GM13977 (cell line): ENCODE results near the gene FMNL2.

Experiments used
- DNase-seq: peaks from one replicate; pipeline ENCODE4 v3.0.0; 2012; ENCODE audit warnings: low spot score
- in situ Hi-C: fragments of 300-500 bp; cut with MboI; formaldehyde crosslinking; loops from one replicate; pipeline ENCODE4 v1.12.0; 2022; ENCODE audit warnings: low sequenced_read_pairs, low pct_unique_long_range_greater_than_20kb, mixed read lengths, inconsistent platforms; ENCODE audit not compliant: unreplicated experiment
- TF ChIP-seq, protein P1 (sequence below): IDR thresholded peaks from 2 replicates; pipeline ENCODE4 v1.5.1; 2012; ENCODE audit warnings: mild to moderate bottlenecking, control low read depth; ENCODE audit not compliant: insufficient read depth; ENCODE audit errors: extremely low read depth, missing control alignments

FMNL2 gene

DNA sequence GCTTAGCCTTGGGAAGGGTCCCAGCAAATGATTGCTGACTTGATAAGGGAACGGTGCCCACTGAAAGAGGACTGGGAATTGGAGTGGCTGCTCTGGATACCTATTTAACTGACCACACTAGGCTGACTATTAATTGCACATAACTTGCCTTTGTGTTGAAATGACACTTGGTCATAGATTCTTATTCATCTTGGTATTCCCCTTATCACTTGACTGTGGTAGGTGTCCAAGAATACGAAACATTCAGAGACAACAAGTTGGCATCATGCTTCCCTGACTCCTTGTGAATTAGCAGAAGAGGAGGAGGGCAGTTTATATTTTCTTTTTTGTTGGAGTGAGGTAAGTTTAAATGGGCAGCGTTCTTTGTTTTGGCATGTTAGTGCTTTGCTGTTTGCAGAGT, 13.4 kb downstream of the FMNL2 start:
- DNase-seq = no peak
- in situ Hi-C loops = no loop called here
- TF ChIP-seq, protein P1, sequence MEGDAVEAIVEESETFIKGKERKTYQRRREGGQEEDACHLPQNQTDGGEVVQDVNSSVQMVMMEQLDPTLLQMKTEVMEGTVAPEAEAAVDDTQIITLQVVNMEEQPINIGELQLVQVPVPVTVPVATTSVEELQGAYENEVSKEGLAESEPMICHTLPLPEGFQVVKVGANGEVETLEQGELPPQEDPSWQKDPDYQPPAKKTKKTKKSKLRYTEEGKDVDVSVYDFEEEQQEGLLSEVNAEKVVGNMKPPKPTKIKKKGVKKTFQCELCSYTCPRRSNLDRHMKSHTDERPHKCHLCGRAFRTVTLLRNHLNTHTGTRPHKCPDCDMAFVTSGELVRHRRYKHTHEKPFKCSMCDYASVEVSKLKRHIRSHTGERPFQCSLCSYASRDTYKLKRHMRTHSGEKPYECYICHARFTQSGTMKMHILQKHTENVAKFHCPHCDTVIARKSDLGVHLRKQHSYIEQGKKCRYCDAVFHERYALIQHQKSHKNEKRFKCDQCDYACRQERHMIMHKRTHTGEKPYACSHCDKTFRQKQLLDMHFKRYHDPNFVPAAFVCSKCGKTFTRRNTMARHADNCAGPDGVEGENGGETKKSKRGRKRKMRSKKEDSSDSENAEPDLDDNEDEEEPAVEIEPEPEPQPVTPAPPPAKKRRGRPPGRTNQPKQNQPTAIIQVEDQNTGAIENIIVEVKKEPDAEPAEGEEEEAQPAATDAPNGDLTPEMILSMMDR = no peak

DNA sequence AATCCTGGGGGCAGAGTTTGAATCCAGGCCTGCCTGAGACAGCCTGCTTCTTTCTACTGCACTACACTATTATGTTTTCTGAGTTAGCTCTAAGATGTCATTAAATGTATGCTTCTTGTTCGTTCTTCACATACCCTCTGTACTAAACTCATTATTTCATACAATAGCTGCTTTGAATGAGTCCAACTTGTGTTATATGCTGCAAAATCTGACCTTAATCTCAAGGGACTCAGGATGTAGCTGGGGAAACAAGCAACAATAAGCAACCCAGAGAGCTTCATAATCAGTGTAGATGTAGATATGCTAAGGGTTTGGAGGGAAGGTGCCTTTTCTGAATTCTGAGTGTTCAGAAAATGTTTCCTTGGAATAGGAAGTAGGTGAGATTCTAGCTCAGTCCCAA, 14.4 kb downstream of the FMNL2 start:
- TF ChIP-seq, protein P1 = no peak
- in situ Hi-C loops = no loop called here
- DNase-seq = no peak

DNA sequence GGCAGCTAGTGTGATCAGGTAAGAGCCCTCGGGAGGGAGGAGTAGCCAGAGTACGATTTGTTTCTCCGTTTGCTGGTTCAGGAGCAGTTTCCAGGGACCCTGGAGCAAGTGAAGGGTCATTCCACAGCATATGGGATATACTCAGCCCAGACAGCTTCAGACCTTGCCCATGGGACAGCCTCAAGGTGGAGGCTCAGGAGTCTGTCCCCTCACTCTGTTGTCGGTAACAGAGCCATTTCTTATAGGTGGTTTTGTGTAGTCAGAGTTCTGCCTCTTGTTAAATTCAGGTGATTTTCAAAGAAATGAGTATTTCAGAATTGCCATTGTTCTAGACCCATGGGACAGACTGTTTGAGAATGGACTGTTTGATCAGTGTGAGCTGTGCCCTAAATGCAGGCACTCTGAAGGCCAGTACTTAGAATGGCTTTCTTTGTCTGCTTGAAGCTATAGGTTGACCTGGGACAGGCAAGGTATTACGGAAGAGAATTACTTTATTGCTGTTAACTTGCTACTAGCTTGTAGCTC, 15.2 kb downstream of the FMNL2 start:
- DNase-seq = no peak
- in situ Hi-C loops = no loop called here
- TF ChIP-seq, protein P1 = no peak

DNA sequence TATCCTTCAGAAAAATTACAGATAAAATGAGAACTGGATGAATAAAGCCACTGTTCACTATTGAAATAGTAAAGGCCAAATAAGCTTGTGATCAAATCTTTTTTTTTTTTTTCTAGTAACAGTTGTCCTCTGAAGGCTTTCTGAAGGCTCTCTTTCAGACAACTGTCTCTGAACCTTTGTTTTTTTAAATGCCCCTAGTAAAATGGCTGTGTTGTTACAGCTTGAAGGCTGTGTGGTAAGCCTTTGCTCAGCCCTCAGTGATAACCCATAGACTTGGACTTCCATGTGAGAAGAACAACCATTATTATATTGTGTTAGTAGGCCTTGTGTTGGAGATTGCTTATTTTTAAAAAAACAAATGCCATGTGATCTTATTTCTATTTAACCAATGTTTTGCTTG, 17.6 kb downstream of the FMNL2 start:
- in situ Hi-C loops = no loop called here
- DNase-seq = no peak
- TF ChIP-seq, protein P1 = no peak

DNA sequence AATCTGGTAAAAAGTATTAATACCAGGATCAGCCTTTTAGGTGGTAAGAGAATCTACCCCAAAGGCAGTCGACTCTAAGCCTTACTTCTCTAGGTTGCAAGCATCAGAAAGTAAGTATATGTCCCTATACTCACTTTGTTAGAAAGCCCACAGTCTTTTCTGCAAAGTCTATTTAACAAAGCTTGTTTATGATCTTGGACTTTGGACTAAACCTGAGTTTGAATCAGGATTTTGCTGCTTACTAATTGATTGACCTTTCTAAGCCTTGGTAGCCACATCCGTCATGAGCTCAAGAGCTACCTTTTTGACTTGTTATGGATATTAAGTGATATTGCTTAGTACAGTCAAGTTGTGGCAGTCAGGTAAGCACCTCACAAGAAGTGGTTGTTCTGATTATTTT, 18.4 kb downstream of the FMNL2 start:
- no peak for DNase-seq
- in situ Hi-C loops = no loop called here

DNA sequence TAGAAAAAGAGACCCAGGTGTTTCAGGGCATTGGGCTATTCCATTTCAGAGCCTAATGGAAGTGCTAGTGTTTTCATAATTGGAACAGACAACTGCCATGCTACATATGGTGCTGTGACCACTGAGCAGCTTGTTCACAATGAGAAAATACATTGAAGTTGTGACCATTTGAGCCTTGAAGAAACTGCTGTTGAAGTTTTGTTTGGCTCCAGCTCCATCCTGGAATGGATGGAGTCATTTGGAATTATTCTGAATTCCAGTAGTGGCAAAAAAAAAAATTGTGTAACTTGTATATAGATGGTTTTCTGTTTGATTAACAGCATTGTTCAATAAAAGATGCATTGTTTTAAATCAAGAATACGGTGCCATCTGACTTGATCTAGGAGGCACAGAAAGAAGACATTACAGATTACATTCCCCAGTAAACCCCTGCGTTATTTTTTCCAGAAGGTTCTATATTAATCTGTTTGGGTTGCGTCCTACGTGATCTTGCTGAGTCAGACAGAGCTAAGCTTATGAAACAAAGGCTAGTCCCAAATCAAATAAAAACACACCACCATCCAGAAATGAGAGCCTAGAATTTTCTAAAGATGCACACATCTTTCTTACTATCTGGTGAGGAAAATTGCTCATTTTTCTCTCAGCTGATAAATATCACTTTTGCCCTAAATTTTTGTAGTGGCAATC, 19.2 kb downstream of the FMNL2 start:
- TF ChIP-seq, protein P1 = no peak
- DNase-seq = no peak
- in situ Hi-C loops = no loop called here

More for the DNA sequence above, 18.4 kb downstream of the FMNL2 start:
- TF ChIP-seq, protein P1 = no peak

DNA sequence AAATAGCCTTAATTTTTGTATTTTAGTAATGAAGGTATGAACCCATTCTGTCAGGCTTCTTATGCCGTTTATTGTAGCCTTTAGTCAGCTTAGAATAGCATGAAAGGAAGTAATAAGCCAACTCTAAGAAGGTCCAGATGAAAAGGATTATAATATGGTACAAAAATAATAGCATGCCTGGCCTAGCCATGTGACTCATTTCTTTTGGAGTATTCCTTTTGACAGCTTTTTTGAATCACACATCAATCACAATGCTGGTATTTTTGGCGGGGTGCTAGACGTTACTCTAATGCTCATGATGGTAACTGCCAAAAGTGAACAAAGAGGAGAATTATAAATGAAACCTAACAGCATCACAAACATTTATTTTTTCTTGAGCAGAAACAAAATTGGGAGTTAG, 19.9 kb downstream of the FMNL2 start:
- TF ChIP-seq, protein P1 = no peak
- in situ Hi-C loops = no loop called here
- DNase-seq = no peak
